ENCODE data around the gene PIK3C2G.
A peak's percentile ranks its signal among the peaks of the same experiment; 100 is the strongest.

The PIK3C2G gene

DNA sequence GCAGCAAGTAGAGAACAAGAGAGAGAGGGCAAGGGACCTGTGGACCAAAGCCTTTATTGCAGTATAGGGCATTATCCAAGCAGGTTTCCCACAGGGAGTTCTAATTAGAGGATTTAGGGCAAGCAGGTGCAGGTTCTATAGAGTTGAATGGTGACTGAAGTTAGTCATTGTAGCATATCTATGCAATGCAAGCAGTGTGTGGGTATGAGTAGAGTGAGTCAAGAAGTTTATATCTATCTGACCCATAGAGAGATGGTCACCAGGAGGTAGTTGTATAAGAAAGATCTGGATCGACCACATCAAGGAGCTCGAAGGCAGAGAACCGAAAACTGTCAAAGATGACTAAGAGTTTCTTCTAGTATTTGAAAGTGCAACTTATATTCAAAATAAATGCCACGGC lies 309.2 kb downstream of the PIK3C2G start:
- TF ChIP-seq ZNF8 (CRISPR knock-in tag; IDR thresholded peaks at IDR 0.05) (no peak), ZC3H10 (CRISPR knock-in tag; IDR thresholded peaks at IDR 0.05) (no peak), ISL1 (CRISPR knock-in tag; IDR thresholded peaks at IDR 0.05) (no peak), TCF4 (CRISPR knock-in tag; IDR thresholded peaks at IDR 0.05; ENCODE audit: borderline replicate concordance) (no peak), ZFP3 (CRISPR knock-in tag; IDR thresholded peaks at IDR 0.05) (no peak), PPARA (CRISPR knock-in tag; IDR thresholded peaks at IDR 0.05; ENCODE audit: borderline replicate concordance) (no peak), OSR1 (CRISPR knock-in tag; IDR thresholded peaks at IDR 0.05) (no peak), BACH2 (CRISPR knock-in tag; IDR thresholded peaks at IDR 0.05; ENCODE audit: borderline replicate concordance) (no peak), TOX (CRISPR knock-in tag; IDR thresholded peaks at IDR 0.05; ENCODE audit: borderline replicate concordance) (no peak), CSRNP3 (CRISPR knock-in tag; IDR thresholded peaks at IDR 0.05) (no peak), CSDC2 (CRISPR knock-in tag; IDR thresholded peaks at IDR 0.05) (no peak), GLIS3 (CRISPR knock-in tag; IDR thresholded peaks at IDR 0.05) (no peak), ZFP30 (CRISPR knock-in tag; IDR thresholded peaks at IDR 0.05) (no peak)
- TF ChIP-seq, protein P1, sequence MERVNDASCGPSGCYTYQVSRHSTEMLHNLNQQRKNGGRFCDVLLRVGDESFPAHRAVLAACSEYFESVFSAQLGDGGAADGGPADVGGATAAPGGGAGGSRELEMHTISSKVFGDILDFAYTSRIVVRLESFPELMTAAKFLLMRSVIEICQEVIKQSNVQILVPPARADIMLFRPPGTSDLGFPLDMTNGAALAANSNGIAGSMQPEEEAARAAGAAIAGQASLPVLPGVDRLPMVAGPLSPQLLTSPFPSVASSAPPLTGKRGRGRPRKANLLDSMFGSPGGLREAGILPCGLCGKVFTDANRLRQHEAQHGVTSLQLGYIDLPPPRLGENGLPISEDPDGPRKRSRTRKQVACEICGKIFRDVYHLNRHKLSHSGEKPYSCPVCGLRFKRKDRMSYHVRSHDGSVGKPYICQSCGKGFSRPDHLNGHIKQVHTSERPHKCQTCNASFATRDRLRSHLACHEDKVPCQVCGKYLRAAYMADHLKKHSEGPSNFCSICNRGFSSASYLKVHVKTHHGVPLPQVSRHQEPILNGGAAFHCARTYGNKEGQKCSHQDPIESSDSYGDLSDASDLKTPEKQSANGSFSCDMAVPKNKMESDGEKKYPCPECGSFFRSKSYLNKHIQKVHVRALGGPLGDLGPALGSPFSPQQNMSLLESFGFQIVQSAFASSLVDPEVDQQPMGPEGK (CRISPR knock-in tag; IDR thresholded peaks at IDR 0.05; ENCODE audit: borderline replicate concordance), result no peak
- TF ChIP-seq, protein P2, sequence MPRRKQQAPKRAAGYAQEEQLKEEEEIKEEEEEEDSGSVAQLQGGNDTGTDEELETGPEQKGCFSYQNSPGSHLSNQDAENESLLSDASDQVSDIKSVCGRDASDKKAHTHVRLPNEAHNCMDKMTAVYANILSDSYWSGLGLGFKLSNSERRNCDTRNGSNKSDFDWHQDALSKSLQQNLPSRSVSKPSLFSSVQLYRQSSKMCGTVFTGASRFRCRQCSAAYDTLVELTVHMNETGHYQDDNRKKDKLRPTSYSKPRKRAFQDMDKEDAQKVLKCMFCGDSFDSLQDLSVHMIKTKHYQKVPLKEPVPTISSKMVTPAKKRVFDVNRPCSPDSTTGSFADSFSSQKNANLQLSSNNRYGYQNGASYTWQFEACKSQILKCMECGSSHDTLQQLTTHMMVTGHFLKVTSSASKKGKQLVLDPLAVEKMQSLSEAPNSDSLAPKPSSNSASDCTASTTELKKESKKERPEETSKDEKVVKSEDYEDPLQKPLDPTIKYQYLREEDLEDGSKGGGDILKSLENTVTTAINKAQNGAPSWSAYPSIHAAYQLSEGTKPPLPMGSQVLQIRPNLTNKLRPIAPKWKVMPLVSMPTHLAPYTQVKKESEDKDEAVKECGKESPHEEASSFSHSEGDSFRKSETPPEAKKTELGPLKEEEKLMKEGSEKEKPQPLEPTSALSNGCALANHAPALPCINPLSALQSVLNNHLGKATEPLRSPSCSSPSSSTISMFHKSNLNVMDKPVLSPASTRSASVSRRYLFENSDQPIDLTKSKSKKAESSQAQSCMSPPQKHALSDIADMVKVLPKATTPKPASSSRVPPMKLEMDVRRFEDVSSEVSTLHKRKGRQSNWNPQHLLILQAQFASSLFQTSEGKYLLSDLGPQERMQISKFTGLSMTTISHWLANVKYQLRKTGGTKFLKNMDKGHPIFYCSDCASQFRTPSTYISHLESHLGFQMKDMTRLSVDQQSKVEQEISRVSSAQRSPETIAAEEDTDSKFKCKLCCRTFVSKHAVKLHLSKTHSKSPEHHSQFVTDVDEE (CRISPR knock-in tag; IDR thresholded peaks at IDR 0.05), result no peak
- TF ChIP-seq, protein P3, sequence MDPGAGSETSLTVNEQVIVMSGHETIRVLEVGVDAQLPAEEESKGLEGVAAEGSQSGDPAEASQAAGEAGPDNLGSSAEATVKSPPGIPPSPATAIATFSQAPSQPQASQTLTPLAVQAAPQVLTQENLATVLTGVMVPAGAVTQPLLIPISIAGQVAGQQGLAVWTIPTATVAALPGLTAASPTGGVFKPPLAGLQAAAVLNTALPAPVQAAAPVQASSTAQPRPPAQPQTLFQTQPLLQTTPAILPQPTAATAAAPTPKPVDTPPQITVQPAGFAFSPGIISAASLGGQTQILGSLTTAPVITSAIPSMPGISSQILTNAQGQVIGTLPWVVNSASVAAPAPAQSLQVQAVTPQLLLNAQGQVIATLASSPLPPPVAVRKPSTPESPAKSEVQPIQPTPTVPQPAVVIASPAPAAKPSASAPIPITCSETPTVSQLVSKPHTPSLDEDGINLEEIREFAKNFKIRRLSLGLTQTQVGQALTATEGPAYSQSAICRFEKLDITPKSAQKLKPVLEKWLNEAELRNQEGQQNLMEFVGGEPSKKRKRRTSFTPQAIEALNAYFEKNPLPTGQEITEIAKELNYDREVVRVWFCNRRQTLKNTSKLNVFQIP (CRISPR knock-in tag; IDR thresholded peaks at IDR 0.05; ENCODE audit: borderline replicate concordance, low read depth), result no peak
- TF ChIP-seq, protein P4, sequence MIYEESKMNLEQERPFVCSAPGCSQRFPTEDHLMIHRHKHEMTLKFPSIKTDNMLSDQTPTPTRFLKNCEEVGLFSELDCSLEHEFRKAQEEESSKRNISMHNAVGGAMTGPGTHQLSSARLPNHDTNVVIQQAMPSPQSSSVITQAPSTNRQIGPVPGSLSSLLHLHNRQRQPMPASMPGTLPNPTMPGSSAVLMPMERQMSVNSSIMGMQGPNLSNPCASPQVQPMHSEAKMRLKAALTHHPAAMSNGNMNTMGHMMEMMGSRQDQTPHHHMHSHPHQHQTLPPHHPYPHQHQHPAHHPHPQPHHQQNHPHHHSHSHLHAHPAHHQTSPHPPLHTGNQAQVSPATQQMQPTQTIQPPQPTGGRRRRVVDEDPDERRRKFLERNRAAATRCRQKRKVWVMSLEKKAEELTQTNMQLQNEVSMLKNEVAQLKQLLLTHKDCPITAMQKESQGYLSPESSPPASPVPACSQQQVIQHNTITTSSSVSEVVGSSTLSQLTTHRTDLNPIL (CRISPR knock-in tag; IDR thresholded peaks at IDR 0.05; ENCODE audit: low read depth), result no peak
- no peak for ATAC-seq

GRCh38 chr12:18576104-18576626 lies 314.8 kb downstream of the PIK3C2G start:
- TF ChIP-seq ZNF565 (CRISPR knock-in tag; conservative IDR thresholded peaks at IDR 0.05; ENCODE audit: low read depth) (no peak), ZC3H10 (CRISPR knock-in tag; IDR thresholded peaks at IDR 0.05) (no peak), RARB (CRISPR knock-in tag; IDR thresholded peaks at IDR 0.05) (no peak), ISL1 (CRISPR knock-in tag; IDR thresholded peaks at IDR 0.05) (no peak), TCF4 (CRISPR knock-in tag; IDR thresholded peaks at IDR 0.05; ENCODE audit: borderline replicate concordance) (no peak), ESRRG (CRISPR knock-in tag; IDR thresholded peaks at IDR 0.05) (no peak), ZNF70 (CRISPR knock-in tag; IDR thresholded peaks at IDR 0.05) (no peak), CSRNP3 (CRISPR knock-in tag; IDR thresholded peaks at IDR 0.05) (no peak), ZNF8 (CRISPR knock-in tag; IDR thresholded peaks at IDR 0.05) (no peak), BACH2 (CRISPR knock-in tag; IDR thresholded peaks at IDR 0.05; ENCODE audit: borderline replicate concordance) (no peak)
- TF ChIP-seq, protein P1 (CRISPR knock-in tag; IDR thresholded peaks at IDR 0.05; ENCODE audit: borderline replicate concordance), result no peak
- peak; percentile 71 for ATAC-seq

All from SK-N-SH treated with all-trans-retinoic acid at 6 μM for 48 hours (cell line).